ENCODE results near the gene EBPL. TPM values are rescaled to one million over a fixed set of nuclear protein-coding genes. Genes with fewer than 3 reads are reported as not detected.

Gene EBPL
- total RNA-seq: 59.0 TPM

GRCh38 chr13:49690995-49691784 lies at the start of gene EBPL:
Gene EBPL (minus strand): TSS chr13:49691486. CDS start chr13:49691424, 62 bp downstream.

GRCh38 chr13:49627831-49628652 lies 63.2 kb downstream of the EBPL start, which contains the start of gene ARL11:
Gene ARL11 (plus strand): TSS chr13:49628507. CDS start chr13:49630448, 1,941 bp downstream.

Other genes starting within 250 kb of the EBPL start
- gene CAB39L, start 247.4 kb downstream of the EBPL start, total RNA-seq: 27.4 TPM
- 30.3 TPM for gene SETDB2, start 247.2 kb downstream of the EBPL start, total RNA-seq
- 23.4 TPM for gene PHF11, start 195.5 kb downstream of the EBPL start, total RNA-seq
- 56.8 TPM for gene RCBTB1, start 105.9 kb downstream of the EBPL start, total RNA-seq
- 0.22 TPM for gene ARL11, start 63.0 kb downstream of the EBPL start, total RNA-seq
- gene KPNA3, start 101.2 kb upstream of the EBPL start, total RNA-seq: 66.4 TPM
- gene SPRYD7, start 244.9 kb upstream of the EBPL start, total RNA-seq: 10.1 TPM